MV-4-11 (cell line): Measurements from ENCODE around the gene MCF2L.

Experiments
- DNase-seq: peaks from one replicate; lab custom pipeline; 2025; lab: John Stamatoyannopoulos, UW

MCF2L gene

GRCh38 chr13:113113846-113114271 is 144.8 kb downstream of the MCF2L start:
- no peak for DNase-seq

GRCh38 chr13:113114511-113115362 is 145.7 kb downstream of the MCF2L start:
- DNase-seq: no peak

DNA sequence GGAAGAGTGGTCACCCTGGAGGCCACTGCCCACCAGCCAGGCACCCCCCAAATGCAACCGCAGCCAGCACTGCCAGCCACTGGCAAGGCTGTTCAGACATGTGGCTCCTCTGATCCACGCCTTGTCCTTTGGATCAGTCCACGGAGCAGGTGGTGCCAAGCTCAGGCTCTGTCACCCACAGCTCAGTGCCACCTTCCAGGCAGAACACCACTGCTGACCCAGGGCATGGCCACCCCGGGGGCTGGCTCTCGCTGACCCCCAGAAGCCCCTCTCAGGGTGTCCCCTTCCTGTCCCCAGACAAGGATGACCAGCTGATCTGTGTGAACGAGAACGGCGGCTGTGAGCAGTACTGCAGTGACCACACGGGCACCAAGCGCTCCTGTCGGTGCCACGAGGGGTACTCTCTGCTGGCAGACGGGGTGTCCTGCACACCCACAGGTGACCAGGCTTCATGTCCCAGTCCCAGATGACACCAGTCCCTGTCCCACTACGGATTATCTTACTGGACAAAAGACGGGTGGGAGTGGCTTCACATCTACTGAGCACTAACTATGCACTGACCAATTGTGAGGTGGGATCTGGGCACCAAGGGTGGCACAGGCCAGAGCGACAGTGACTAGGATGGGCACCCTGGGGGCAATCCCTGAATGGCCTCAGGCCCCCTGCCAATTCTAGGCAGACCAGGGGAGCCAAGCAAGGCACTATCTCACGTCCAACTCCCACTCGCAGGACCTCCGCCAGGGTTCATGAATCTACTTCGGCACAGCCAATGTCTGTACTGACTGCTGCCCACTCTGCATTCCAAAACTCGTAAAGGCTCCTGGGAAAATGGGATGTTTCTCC is 146.6 kb downstream of the MCF2L start:
- DNase-seq: no peak

DNA sequence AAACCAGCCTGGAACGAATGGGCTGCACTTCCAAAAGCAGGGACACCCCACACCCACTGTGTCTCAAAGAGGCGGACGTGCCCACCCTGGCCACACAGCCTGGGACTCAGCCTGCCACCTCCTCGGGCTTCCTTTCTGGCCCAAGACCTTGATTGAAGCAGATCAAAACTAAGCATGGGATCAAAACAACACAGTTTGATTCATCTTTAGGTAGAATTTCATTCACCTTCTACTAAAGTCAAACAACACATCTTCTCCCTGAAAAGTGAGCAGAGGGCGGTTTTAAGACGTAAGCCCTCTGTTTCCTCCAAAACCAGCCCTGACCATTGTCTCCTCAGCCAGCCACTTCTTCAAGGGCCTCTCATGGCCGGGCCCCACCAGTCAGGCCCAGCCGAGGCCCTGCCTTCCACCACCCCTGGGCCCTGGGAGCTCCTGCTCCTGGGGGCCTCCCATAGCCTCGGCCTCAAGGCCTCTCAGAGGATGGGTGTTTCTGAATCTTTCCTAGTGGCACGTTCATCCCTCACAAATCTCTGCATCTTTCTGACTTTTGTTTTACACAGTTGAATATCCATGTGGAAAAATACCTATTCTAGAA is 147.3 kb downstream of the MCF2L start:
- no peak for DNase-seq

DNA sequence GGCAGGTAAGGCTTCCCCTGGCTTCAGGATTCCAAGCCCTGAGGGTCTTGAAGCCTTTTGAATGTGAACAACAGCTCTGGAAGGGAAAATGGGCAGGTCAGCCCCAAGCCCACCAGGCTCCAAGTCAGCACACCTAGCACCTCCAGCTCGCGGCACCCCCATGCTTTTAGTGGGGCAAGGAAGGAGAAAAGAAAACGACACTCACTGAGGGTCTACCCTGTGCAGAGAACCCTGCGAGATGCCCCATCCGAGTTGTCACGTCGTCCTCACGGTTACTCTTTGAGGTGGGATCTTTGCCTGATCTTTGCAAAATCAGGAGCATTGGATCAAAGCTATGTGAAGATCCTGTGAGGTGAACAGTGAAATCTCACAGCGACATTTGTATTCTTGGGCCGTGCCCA is 147.9 kb downstream of the MCF2L start:
- no peak for DNase-seq

- no peak for DNase-seq
Observed at GRCh38 chr13:113117335-113117872, 148.4 kb downstream of the MCF2L start.

DNA sequence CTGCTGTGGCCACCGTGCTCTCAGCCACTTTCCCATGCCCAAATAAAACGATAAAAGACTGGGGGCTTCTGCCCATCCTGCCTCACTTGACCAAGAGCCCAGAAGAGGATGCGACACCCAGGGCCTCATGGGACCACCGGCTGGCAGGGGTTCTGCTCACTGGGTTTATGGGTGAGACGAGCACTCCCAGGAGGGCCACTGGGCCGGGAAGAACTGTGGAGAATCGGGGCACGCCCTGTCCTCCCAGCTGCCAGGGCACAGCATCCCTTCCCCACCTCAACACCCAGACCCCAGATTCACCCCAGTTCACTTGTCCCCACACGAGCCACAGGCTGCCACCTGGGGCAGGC is 148.9 kb downstream of the MCF2L start:
- no peak for DNase-seq

GRCh38 chr13:113118261-113119021 is 149.4 kb downstream of the MCF2L start:
- no peak for DNase-seq

- no peak for DNase-seq
Observed at GRCh38 chr13:113119166-113119821, 150.3 kb downstream of the MCF2L start.

DNA sequence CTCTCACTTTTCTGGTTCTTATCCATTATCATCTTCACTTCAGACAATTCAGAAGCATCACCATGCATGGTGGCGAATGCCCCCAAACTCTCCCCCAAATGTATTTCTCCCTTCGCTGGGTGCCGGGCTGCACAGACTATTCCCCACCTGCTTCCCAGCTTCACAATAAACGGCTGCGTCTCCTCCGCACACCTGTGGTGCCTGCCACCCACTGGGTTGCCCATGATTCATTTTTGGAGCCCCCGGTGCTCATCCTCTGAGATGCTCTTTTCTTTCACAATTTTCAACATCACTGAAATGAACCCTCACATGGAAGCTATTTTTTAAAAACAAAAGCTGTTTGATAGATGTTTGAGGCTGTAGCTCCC is 150.8 kb downstream of the MCF2L start:
- DNase-seq: no peak

- DNase-seq: no peak
Observed at GRCh38 chr13:113120300-113121182, 151.5 kb downstream of the MCF2L start.

- DNase-seq: no peak
Observed at GRCh38 chr13:113121183-113121927, 152.3 kb downstream of the MCF2L start.

DNA sequence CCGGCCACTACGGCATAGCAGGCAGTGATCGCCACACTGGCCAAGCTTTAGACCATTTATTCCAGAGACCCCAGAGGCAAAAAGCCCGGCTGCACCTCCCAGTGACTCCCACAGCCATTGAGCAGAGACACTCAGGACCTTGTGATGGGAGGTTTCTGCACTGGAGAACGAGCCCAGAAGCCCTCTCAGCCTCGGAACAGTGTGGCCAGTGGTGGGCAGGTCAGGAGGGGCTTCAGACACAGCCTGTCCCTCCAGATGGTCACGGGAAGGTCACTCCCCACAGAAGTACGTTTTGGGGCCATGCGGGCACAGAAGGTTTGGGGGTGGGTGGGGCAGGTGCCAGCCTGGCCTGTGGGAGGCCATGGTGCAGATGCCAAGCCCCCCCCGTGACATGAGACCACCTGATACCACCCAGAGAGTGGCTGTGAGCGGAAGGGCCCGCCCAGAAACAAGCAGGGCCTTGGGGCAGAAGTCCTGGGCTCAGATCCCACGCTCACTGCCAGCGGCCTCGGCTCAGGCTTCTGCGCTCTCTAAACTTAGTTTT is 153.0 kb downstream of the MCF2L start:
- DNase-seq: no peak

DNA sequence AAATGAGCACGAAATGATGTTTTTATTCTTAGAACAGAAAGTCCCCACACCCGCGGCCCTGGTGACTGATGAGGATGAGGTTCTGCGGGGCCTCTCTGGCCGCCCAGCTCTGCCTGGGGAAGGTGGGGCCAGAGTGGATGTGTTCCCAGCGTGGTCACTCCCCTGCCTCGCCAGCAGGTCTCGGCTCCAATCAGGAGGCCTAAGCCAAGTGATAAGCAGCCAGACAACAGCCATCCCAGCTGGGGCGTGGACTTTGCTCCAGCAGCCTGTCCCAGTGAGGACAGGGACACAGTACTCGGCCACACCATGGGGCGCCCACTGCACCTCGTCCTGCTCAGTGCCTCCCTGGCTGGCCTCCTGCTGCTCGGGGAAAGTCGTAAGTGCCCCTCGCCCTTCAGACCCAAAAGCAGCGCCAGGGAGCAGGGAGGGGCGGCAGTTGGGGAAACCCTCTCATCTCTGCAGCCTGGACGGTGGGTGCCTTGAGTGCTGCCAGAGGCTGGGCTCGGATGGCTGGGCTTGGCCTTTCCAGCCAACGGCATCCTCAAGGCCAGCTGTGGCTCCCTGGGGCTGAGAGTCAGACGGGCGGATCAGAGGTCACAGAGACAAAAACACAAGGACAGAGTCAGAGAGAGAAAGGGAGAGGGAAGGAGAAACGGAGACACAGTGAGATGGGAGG is 153.7 kb downstream of the MCF2L start, which contains the start of gene F10:
TSS of gene F10 (plus strand) at position 250 of the 676 bp plus-strand sequence. CDS start at position 307, 57 bp downstream.
- no peak for DNase-seq

- DNase-seq: no peak
Observed at GRCh38 chr13:113123226-113124201, 154.5 kb downstream of the MCF2L start.

GRCh38 chr13:113124211-113124970 is 155.4 kb downstream of the MCF2L start:
- no peak for DNase-seq
